ENCODE measurements around the gene SMCO4.

GRCh38 chr11:93517041-93517440 is 26.1 kb downstream of the SMCO4 start:
- TF ChIP-seq POLR2A (IDR thresholded peaks at IDR 0.05) (no peak), CTCF (IDR thresholded peaks at IDR 0.05) (no peak)

All from esophagus squamous epithelium (tissue), 4 donors.